Fibroblast of lung (primary cell): ENCODE measurements around the gene SH2D5. TPM values are rescaled to one million over a fixed set of nuclear protein-coding genes. Genes with fewer than 3 reads are reported as not detected.

Experiments used
- DNase-seq, 2 donors: peaks; one replicate each; pipeline versions ENCODE4 v3.0.0 to v3.0.0-alpha.2; 2010; ENCODE audit warnings: low read depth in 2 of 2
- H2AFZ ChIP-seq: 2 replicates; pipeline ENCODE4 v1.5.1; 2012; ENCODE audit warnings: low read length, control low read depth, inconsistent platforms
- H3K27ac ChIP-seq: 2 replicates; pipeline ENCODE4 v1.5.1; 2011; ENCODE audit warnings: low read length, control low read depth; ENCODE audit not compliant: insufficient read depth
- H3K27me3 ChIP-seq: 2 replicates; pipeline ENCODE4 v1.5.1; 2011; ENCODE audit warnings: mild to moderate bottlenecking, low read length; ENCODE audit not compliant: control insufficient read depth, insufficient read depth
- H3K36me3 ChIP-seq: 2 replicates; pipeline ENCODE4 v1.5.1; 2011; ENCODE audit warnings: low read length; ENCODE audit not compliant: control insufficient read depth, insufficient read depth
- H3K4me1 ChIP-seq: 2 replicates; pipeline ENCODE4 v1.5.1; 2011; ENCODE audit warnings: low read length; ENCODE audit not compliant: control insufficient read depth, insufficient read depth; ENCODE audit errors: extremely low read depth
- H3K4me2 ChIP-seq: 2 replicates; pipeline ENCODE4 v1.5.1; 2011; ENCODE audit warnings: low read length, control low read depth; ENCODE audit not compliant: insufficient read depth; ENCODE audit errors: extremely low read depth
- H3K4me3 ChIP-seq, 4 experiments: fragments of 200-600 bp in 1 of 4; sonication (generic) in 1 of 4; replicated peaks in 1 of 4; 2 replicates each; pipeline ENCODE4 v1.5.1; 2011 to 2016; ENCODE audit warnings: low read length in 4 of 4, low read depth in 3 of 4, mild to moderate bottlenecking in 3 of 4, control low read depth in 2 of 4, inconsistent platforms in 1 of 4, mixed read lengths in 1 of 4; ENCODE audit not compliant: insufficient read depth in 1 of 4; ENCODE audit errors: control extremely low read depth in 1 of 4
- H3K79me2 ChIP-seq: 2 replicates; pipeline ENCODE4 v1.5.1; 2012; ENCODE audit warnings: mild to moderate bottlenecking, low read length, inconsistent platforms; ENCODE audit not compliant: control insufficient read depth, insufficient read depth
- H3K9ac ChIP-seq: 2 replicates; pipeline ENCODE4 v1.5.1; 2011; ENCODE audit warnings: mild to moderate bottlenecking, low read length, control low read depth; ENCODE audit not compliant: insufficient read depth
- H3K9me3 ChIP-seq: 2 replicates; pipeline ENCODE4 v1.5.1; 2012; ENCODE audit warnings: low read depth, low read length; ENCODE audit not compliant: control insufficient read depth, insufficient read depth
- H4K20me1 ChIP-seq: 2 replicates; pipeline ENCODE4 v1.5.1; 2011; ENCODE audit warnings: low read length; ENCODE audit not compliant: control insufficient read depth, insufficient read depth; ENCODE audit errors: extremely low read depth
- EZH2 ChIP-seq: IDR thresholded peaks from 2 replicates; pipeline ENCODE4 v1.5.1; 2012; ENCODE audit warnings: low read length, control low read depth, mild to moderate bottlenecking; ENCODE audit errors: missing control alignments
- polyA plus RNA-seq, 2 donors: library from polyadenylated mRNA; depleted of rRNA in 1 of 2; stranded (reverse) in 1 of 2; unstranded in 1 of 2; fragments of >200 nt; gene quantifications; 2 replicates each; pipeline ENCODE4 v1.2.1, GENCODE V29; 2011 to 2012; ENCODE audit warnings: missing spikeins in 1 of 2
- total RNA-seq: library from RNA; depleted of rRNA; stranded (reverse); fragments of >200 nt; gene quantifications from 2 replicates; pipeline ENCODE4 v1.2.1, GENCODE V29; 2014
- TF ChIP-seq, protein P1 (sequence below), 2 donors: IDR thresholded peaks in 1 of 2; conservative IDR thresholded peaks in 1 of 2; 1 replicate in 1 of 2; 2 replicates in 1 of 2; pipeline ENCODE4 v1.5.1; 2011 to 2012; ENCODE audit warnings: low read length in 2 of 2, control low read depth in 1 of 2, inconsistent platforms in 1 of 2, low read depth in 1 of 2, mild to moderate bottlenecking in 1 of 2

SH2D5 gene
- total and polyA plus RNA-seq, 2 donors (not counting 1 experiment from before 2014, with no cell fraction given): 3.6 to 5.0 TPM

DNA sequence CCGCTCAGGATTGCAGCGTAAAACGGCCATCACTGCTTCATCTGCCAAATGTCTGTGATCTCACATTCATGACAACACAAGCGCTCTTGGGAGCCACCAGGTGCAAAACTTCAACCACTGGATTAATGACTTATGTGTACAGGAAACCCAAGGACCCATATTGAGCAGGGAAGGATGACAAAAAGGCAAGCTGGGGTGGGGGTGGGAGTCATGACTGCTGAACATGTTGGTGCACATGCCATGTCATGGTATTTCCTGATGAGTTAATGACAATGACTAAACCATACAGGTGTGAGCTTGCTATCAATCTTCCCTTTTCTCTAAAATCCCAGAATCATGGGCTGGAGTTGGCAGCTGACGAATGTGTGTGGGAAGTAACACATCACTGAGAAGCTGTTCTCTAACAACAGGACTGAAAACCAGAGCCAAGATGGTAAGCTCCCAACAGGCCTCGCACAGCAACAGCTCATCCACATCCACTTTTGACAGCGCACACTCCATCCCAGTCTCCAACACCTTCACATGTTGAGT is 3.1 kb upstream of the SH2D5 start:
- DNase-seq: peak in 1 of 2 donors; percentile 26
- Histone ChIP-seq H4K20me1 (no peaks in the 10 kb centered on the region), H2AFZ (no peak overlapping the region), H3K27me3 (no peaks in the 10 kb centered on the region), H3K4me1 (peaks cover 16% of the 10 kb centered on the region), H3K27ac (no peak overlapping the region), H3K9me3 (no peaks in the 10 kb centered on the region), H3K36me3 (peaks cover 1% of the 10 kb centered on the region), H3K4me2 (no peak overlapping the region), H3K9ac (no peak overlapping the region), H3K4me3 (no peak overlapping the region), H3K79me2 (no peaks in the 10 kb centered on the region)
- TF ChIP-seq, protein P1, sequence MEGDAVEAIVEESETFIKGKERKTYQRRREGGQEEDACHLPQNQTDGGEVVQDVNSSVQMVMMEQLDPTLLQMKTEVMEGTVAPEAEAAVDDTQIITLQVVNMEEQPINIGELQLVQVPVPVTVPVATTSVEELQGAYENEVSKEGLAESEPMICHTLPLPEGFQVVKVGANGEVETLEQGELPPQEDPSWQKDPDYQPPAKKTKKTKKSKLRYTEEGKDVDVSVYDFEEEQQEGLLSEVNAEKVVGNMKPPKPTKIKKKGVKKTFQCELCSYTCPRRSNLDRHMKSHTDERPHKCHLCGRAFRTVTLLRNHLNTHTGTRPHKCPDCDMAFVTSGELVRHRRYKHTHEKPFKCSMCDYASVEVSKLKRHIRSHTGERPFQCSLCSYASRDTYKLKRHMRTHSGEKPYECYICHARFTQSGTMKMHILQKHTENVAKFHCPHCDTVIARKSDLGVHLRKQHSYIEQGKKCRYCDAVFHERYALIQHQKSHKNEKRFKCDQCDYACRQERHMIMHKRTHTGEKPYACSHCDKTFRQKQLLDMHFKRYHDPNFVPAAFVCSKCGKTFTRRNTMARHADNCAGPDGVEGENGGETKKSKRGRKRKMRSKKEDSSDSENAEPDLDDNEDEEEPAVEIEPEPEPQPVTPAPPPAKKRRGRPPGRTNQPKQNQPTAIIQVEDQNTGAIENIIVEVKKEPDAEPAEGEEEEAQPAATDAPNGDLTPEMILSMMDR (conservative IDR thresholded peaks at IDR 0.05 in 1 of 2, IDR thresholded peaks at IDR 0.05 in 1 of 2; ENCODE audit: low read depth in 1 of 2, low read length in 2 of 2): no peak
- no peak for TF ChIP-seq EZH2

DNA sequence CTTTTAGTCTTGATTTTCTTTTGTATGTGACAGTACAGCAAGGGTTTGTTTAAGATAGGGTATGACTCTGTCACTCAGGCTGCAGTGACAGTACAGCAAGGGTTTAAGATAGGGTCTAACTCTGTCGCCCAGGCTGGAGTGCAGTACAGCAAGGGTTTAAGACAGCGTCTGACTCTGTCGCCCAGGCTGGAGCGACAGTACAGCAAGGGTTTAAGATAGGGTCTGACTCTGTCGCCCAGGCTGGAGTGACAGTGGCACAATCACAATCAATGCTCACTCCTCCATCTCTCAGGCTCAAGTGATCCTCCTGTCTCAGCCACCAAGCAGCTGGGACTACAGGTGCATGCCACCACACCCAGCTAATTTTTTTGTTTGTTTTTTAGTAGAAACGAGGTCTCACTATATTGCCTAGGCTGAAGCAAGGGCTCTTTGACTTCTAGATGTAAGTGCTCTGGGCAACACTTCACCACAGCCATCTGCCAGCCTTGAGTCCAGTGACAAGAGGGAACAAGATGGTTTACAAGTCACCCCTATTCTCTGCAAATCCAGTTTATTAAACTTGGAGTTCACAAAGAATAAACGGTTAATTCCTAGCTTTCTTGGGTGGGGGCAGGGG is 965 bp upstream of the SH2D5 start:
- Histone ChIP-seq H3K36me3 (peaks cover 1% of the 10 kb centered on the region), H3K9ac (peak overlapping the region; percentile 1), H3K4me1 (peaks cover 15% of the 10 kb centered on the region), H3K27ac (peak overlapping the region; percentile 94), H3K4me2 (peak overlapping the region; percentile 13), H2AFZ (no peak overlapping the region), H3K4me3 (peak overlapping the region in 1 of 4 experiments; percentile 68), H3K27me3 (no peaks in the 10 kb centered on the region), H4K20me1 (no peaks in the 10 kb centered on the region), H3K9me3 (no peaks in the 10 kb centered on the region), H3K79me2 (no peaks in the 10 kb centered on the region)
- TF ChIP-seq, protein P1 (conservative IDR thresholded peaks at IDR 0.05 in 1 of 2, IDR thresholded peaks at IDR 0.05 in 1 of 2; ENCODE audit: low read depth in 1 of 2, low read length in 2 of 2): no peak
- no peak for DNase-seq

- Histone ChIP-seq H3K4me2 (peak overlapping the region; percentile 97), H3K36me3 (peaks cover 1% of the 10 kb centered on the region), H3K27me3 (no peaks in the 10 kb centered on the region), H3K4me1 (peaks cover 15% of the 10 kb centered on the region), H3K79me2 (no peaks in the 10 kb centered on the region), H3K4me3 (peak overlapping the region; percentile 58 to 71 (median 67)), H2AFZ (peak overlapping the region; percentile 63), H3K9ac (peak overlapping the region; percentile 81), H3K27ac (peak overlapping the region; percentile 94), H3K9me3 (no peaks in the 10 kb centered on the region), H4K20me1 (no peaks in the 10 kb centered on the region)
- peak; percentile 51 to 54 for DNase-seq
- TF ChIP-seq, protein P1 (conservative IDR thresholded peaks at IDR 0.05 in 1 of 2, IDR thresholded peaks at IDR 0.05 in 1 of 2; ENCODE audit: low read depth in 1 of 2, low read length in 2 of 2): no peak
- no peak for TF ChIP-seq EZH2
Observed at GRCh38 chr1:20732071-20732587, 374 bp downstream of the SH2D5 start.
